ENCODE measurements around the gene FOXJ1. TPM values are rescaled to one million over a fixed set of nuclear protein-coding genes. Genes with fewer than 3 reads are reported as not detected.

FOXJ1 gene
- total and polyA plus RNA-seq, 2 of the 8 experiments (the other 6 are each of a cell fraction or from before 2014, with no cell fraction given), result 4.7 to 5.4 TPM

- H2AFZ ChIP-seq (ENCODE audit: low read length), result no peak overlapping the region
- no peaks in the 10 kb centered on the region for H3K9me3 ChIP-seq (ENCODE audit: insufficient read depth in 2 of 2, low read depth in 1 of 2, low read length in 1 of 2)
- H3K4me2 ChIP-seq (ENCODE audit: insufficient read depth in 1 of 2, low read depth in 2 of 2, low read length in 2 of 2), result peak overlapping the region; percentile 79 to 97
- no peaks in the 10 kb centered on the region for H4K20me1 ChIP-seq (replicated peaks in 1 of 2; ENCODE audit: control insufficient read depth in 1 of 2, insufficient read depth in 2 of 2, low read length in 2 of 2)
- H2AK5ac ChIP-seq (ENCODE audit: low read depth, low read length), result peak overlapping the region; percentile 54; the same call in 1 of the 2 replicates
- H2BK15ac ChIP-seq (ENCODE audit: low read length), result peak overlapping the region; percentile 88; the same call in 1 of the 2 replicates
- H3K23me2 ChIP-seq (ENCODE audit: low read depth, low read length), result peaks cover 16% of the 10 kb centered on the region; the same call in 1 of the 2 replicates
- ChIA-PET POLR2A (ENCODE audit: partially characterized antibody) (interaction anchor here (0.7 to 9.3 kb wide), 6 partner anchors 11 to 60 kb away, joined by 3 to 70 read pairs (median 4); no protein-coding TSS in a partner anchor), CTCF (ENCODE audit: partially characterized antibody) (interaction anchor here (0.8 to 41.5 kb wide), 7 partner anchors 15 to 633 kb away, joined by 3 to 778 read pairs (median 6); partner anchors contain the start of gene FOXJ1)
- peak overlapping the region; percentile 60 for H3K18ac ChIP-seq (ENCODE audit: extremely low read depth, low read length)
- H2BK12ac ChIP-seq (ENCODE audit: low read depth, low read length), result peak overlapping the region; percentile 96; the same call in 1 of the 2 replicates
- no peak overlapping the region for H3K14ac ChIP-seq (ENCODE audit: insufficient read length)
- FAIRE-seq (no peak), DNase-seq (ENCODE audit: low read depth in 1 of 2, low spot score in 2 of 2) (no peak)
- peaks cover 15 to 80% (median 70%) of the 10 kb centered on the region in 4 experiments for H3K4me1 ChIP-seq (replicated peaks in 1 of 4; ENCODE audit: control insufficient read depth in 3 of 4, insufficient read depth in 4 of 4, low read length in 3 of 4)
- WGBS, 2 experiments (ENCODE audit: extremely low coverage in 1 of 2, insufficient coverage in 1 of 2, insufficient read length in 1 of 2, insufficient replicate concordance in 2 of 2, low coverage in 1 of 2, low lambda C conversion rate in 2 of 2, missing lambda C conversion rate in 1 of 2), result 6% methylated on average over 6 of the region's 8 CpGs; no CpG with 5 or more reads in 1 of the 2 experiments
- H3K79me2 ChIP-seq (ENCODE audit: control insufficient read depth in 1 of 2, insufficient read depth in 2 of 2, low read length in 2 of 2), result no peaks in the 10 kb centered on the region
- H2BK120ac ChIP-seq (replicated peaks; ENCODE audit: low read depth, low read length), result peak overlapping the region; percentile 2
- H2BK5ac ChIP-seq (ENCODE audit: low read depth, low read length), result peak overlapping the region; percentile 98; the same call in 1 of the 2 replicates
- peak overlapping the region; percentile 40 for H4K5ac ChIP-seq (ENCODE audit: insufficient read length, low read depth, low read length)
- peak overlapping the region; percentile 63; the same call in 1 of the 2 replicates for H3K27ac ChIP-seq (ENCODE audit: low read depth, low read length)
- peak overlapping the region in 2 of 4 experiments; percentile 17 to 29; a peak in 2 of 7 replicates for H3K9ac ChIP-seq (replicated peaks in 1 of 4; ENCODE audit: extremely low read depth in 1 of 4, low read depth in 3 of 4, low read length in 3 of 4)
- H3K4ac ChIP-seq (replicated peaks; ENCODE audit: insufficient read length, low read depth, low read length), result no peak overlapping the region
- H3K27me3 ChIP-seq (replicated peaks in 1 of 4; ENCODE audit: control insufficient read depth in 3 of 4, extremely low read depth in 1 of 4, insufficient read depth in 3 of 4, low read length in 3 of 4), result peaks cover 31 to 56% (median 47%) of the 10 kb centered on the region in 4 experiments
- peak overlapping the region; percentile 89 for H2BK20ac ChIP-seq (ENCODE audit: low read length)
- no peaks in the 10 kb centered on the region for H3K36me3 ChIP-seq (ENCODE audit: control insufficient read depth in 2 of 4, insufficient read depth in 4 of 4, low read length in 3 of 4)
- H3K79me1 ChIP-seq (ENCODE audit: low read depth, low read length), result no peaks in the 10 kb centered on the region
- 0 out of 2 replicates have a peak overlapping the region, but pooled peaks have one; percentile 19 for H4K8ac ChIP-seq (ENCODE audit: extremely low read depth, insufficient read depth, low read length)
- H4K91ac ChIP-seq (replicated peaks; ENCODE audit: insufficient read length, low read length), result peak overlapping the region; percentile 97
- H3K4me3 ChIP-seq (ENCODE audit: extremely low read depth in 1 of 4, insufficient read depth in 2 of 4, low read depth in 3 of 4, low read length in 4 of 4), result peak overlapping the region in 3 of 4 experiments; percentile 7 to 71 (median 32); a peak in 5 of 8 replicates
- no peak overlapping the region for H3K23ac ChIP-seq (ENCODE audit: insufficient read length)
- peak overlapping the region; percentile 56 for H3K56ac ChIP-seq (replicated peaks; ENCODE audit: insufficient read length, low read depth, low read length)
- no peak for TF ChIP-seq TBP (IDR thresholded peaks at IDR 0.05; ENCODE audit: low read depth, low read length)
- TF ChIP-seq CBX8 (IDR thresholded peaks at IDR 0.05; ENCODE audit: borderline replicate concordance, low read depth, low read length), result no peak
- peak; percentile 3; the same call in 1 of the 2 replicates for TF ChIP-seq RBBP5 (IDR thresholded peaks at IDR 0.05; ENCODE audit: borderline replicate concordance, low read depth, low read length)
- TF ChIP-seq CBX5 (IDR thresholded peaks at IDR 0.05; ENCODE audit: low read depth, low read length), result no peak
- TF ChIP-seq HDAC2 (IDR thresholded peaks at IDR 0.05; ENCODE audit: borderline replicate concordance in 1 of 2, low read depth in 2 of 2, low read length in 2 of 2), result no peak; a peak in 1 of 4 replicates
- no peak; a peak in 1 of 3 replicates for TF ChIP-seq POLR2A (IDR thresholded peaks at IDR 0.05; ENCODE audit: control extremely low read depth in 1 of 2, low read depth in 2 of 2, low read length in 2 of 2)
- TF ChIP-seq KDM1A (IDR thresholded peaks at IDR 0.05; ENCODE audit: borderline replicate concordance, low read length), result peak; percentile 90
- TF ChIP-seq MAFK (IDR thresholded peaks at IDR 0.05; ENCODE audit: low read depth, low read length), result no peak
- TF ChIP-seq ATF3 (IDR thresholded peaks at IDR 0.05; ENCODE audit: insufficient read depth, low read depth, low read length), result no peak
- TF ChIP-seq NANOG (IDR thresholded peaks at IDR 0.05; ENCODE audit: insufficient read depth, low read depth, low read length, poor library complexity, severe bottlenecking), result no peak
- no peak for TF ChIP-seq PHF8 (conservative IDR thresholded peaks at IDR 0.05; ENCODE audit: low read depth, low read length)
- no peak for TF ChIP-seq SIX5 (IDR thresholded peaks at IDR 0.05; ENCODE audit: low read depth, low read length)
These were observed 5.2 kb downstream of the FOXJ1 start for GRCh38 chr17:76135810-76136188.

Measured in H1 (cell line).